GM23248 (cell line): ENCODE data around the gene NOTCH3.

Experiments used
- EZH2 ChIP-seq: fragments of 200-600 bp; sonication (generic); IDR thresholded peaks from 2 replicates; pipeline ENCODE4 v1.6.1; 2018; ENCODE audit warnings: antibody characterized with exemption, mild to moderate bottlenecking; ENCODE audit not compliant: insufficient read depth, poor library complexity, severe bottlenecking
- EZH2phosphoT487 ChIP-seq: fragments of 200-600 bp; sonication (generic); IDR thresholded peaks from 2 replicates; pipeline ENCODE4 v1.6.1; 2018; ENCODE audit warnings: antibody characterized with exemption, moderate library complexity, mild to moderate bottlenecking, low read depth; ENCODE audit not compliant: insufficient read depth

GRCh38 chr19:15118789-15119494 lies 81.9 kb downstream of the NOTCH3 start:
- TF ChIP-seq EZH2phosphoT487 (no peak), EZH2 (no peak)
